ENCODE data around the gene MADD. TPM values are rescaled to one million over a fixed set of nuclear protein-coding genes. Genes with fewer than 3 reads are reported as not detected.
"Not testable (repeated sequence)": the region's sequence is repeated elsewhere in the genome, so short reads cannot be mapped to it uniquely, and the experiment has no call there.

The MADD gene
- total RNA-seq, 1 experiment from 2014 or later: 132 TPM

GRCh38 chr11:47308050-47308823 is 38.3 kb downstream of the MADD start:
- Histone ChIP-seq H3K4me1 (ENCODE audit: insufficient read depth, low read length, poor library complexity, severe bottlenecking) (peaks cover 5% of the 10 kb centered on the region), H3K4me3 (ENCODE audit: low read depth, low read length, poor library complexity, severe bottlenecking) (no peak overlapping the region), H3K36me3 (ENCODE audit: insufficient read depth, low read length, poor library complexity, severe bottlenecking) (peaks cover 98% of the 10 kb centered on the region), H3K9me3 (ENCODE audit: low read depth, low read length, poor library complexity, severe bottlenecking) (no peaks in the 10 kb centered on the region), H3K27ac (ENCODE audit: low read depth, low read length, poor library complexity, severe bottlenecking) (no peak overlapping the region), H3K27me3 (replicated peaks; ENCODE audit: insufficient read depth, low read depth, low read length, poor library complexity) (no peaks in the 10 kb centered on the region)
- intact Hi-C loops (cut with micrococcal nuclease; ENCODE audit: unreplicated experiment): loop anchor here (5.0 kb wide), 1 partner anchor 36 kb away; the partner anchor contains the start of gene MADD
- BruUV-seq (replicated peaks): no TSS peak
- ChIA-PET CTCF (no interaction called here), POLR2A (ENCODE audit: low non-redundant PET) (no interaction called here)
- TF ChIP-seq EZH2 (IDR thresholded peaks at IDR 0.05; ENCODE audit: borderline replicate concordance, low read depth, low read length, poor library complexity, severe bottlenecking) (no peak), CTCF (conservative IDR thresholded peaks at IDR 0.05; ENCODE audit: low read depth, low read length) (no peak)
- no peak for DNase-seq (ENCODE audit: low spot score)

GRCh38 chr11:47314992-47315391 is 45.1 kb downstream of the MADD start:
- intact Hi-C loops (cut with micrococcal nuclease; ENCODE audit: unreplicated experiment): no loop called here
- Histone ChIP-seq H3K9me3 (ENCODE audit: low read depth, low read length, poor library complexity, severe bottlenecking) (no peaks in the 10 kb centered on the region), H3K27me3 (replicated peaks; ENCODE audit: insufficient read depth, low read depth, low read length, poor library complexity) (no peaks in the 10 kb centered on the region), H3K4me1 (ENCODE audit: insufficient read depth, low read length, poor library complexity, severe bottlenecking) (no peaks in the 10 kb centered on the region), H3K27ac (ENCODE audit: low read depth, low read length, poor library complexity, severe bottlenecking) (no peak overlapping the region), H3K4me3 (ENCODE audit: low read depth, low read length, poor library complexity, severe bottlenecking) (no peak overlapping the region), H3K36me3 (ENCODE audit: insufficient read depth, low read length, poor library complexity, severe bottlenecking) (peaks cover 79% of the 10 kb centered on the region)
- CTCF ChIA-PET: no interaction called here
- POLR2A ChIA-PET (ENCODE audit: low non-redundant PET): no interaction called here
- TF ChIP-seq CTCF (conservative IDR thresholded peaks at IDR 0.05; ENCODE audit: low read depth, low read length): no peak
- no peak for TF ChIP-seq EZH2 (IDR thresholded peaks at IDR 0.05; ENCODE audit: borderline replicate concordance, low read depth, low read length, poor library complexity, severe bottlenecking)
- no peak for DNase-seq (ENCODE audit: low spot score)
- no TSS peak for BruUV-seq (replicated peaks)

- H3K4me3 ChIP-seq (ENCODE audit: low read depth, low read length, poor library complexity, severe bottlenecking); BruUV-seq (replicated peaks); H3K27me3 ChIP-seq (replicated peaks; ENCODE audit: insufficient read depth, low read depth, low read length, poor library complexity); H3K9me3 ChIP-seq (ENCODE audit: low read depth, low read length, poor library complexity, severe bottlenecking); intact Hi-C loops (cut with micrococcal nuclease; ENCODE audit: unreplicated experiment); H3K4me1 ChIP-seq (ENCODE audit: insufficient read depth, low read length, poor library complexity, severe bottlenecking); DNase-seq (ENCODE audit: low spot score): not testable (repeated sequence)
- ChIA-PET CTCF (interaction anchor here (0.7 kb wide), 1 partner anchor 848 kb away, joined by 4 read pairs; no protein-coding TSS in a partner anchor), POLR2A (ENCODE audit: low non-redundant PET) (interaction anchor here (0.6 kb wide), 2 partner anchors 23 to 353 kb away, joined by 3 to 5 read pairs; no protein-coding TSS in a partner anchor)
- Histone ChIP-seq H3K27ac (ENCODE audit: low read depth, low read length, poor library complexity, severe bottlenecking) (peak overlapping the region; percentile 0), H3K36me3 (ENCODE audit: insufficient read depth, low read length, poor library complexity, severe bottlenecking) (peaks cover 75% of the 10 kb centered on the region)
Measured at GRCh38 chr11:47316501-47316900, 46.6 kb downstream of the MADD start.

Data from A673 (cell line).